NCI-H128 (cell line): Measurements from ENCODE around the gene ANKRD13A.
"Not testable (repeated sequence)": the region's sequence is repeated elsewhere in the genome, so short reads cannot be mapped to it uniquely, and the experiment has no call there.

ENCODE experiments used
- DNase-seq: peaks from one replicate; lab custom pipeline; 2025; ENCODE audit not compliant: unreplicated experiment; lab: John Stamatoyannopoulos, UW

Gene ANKRD13A

DNA sequence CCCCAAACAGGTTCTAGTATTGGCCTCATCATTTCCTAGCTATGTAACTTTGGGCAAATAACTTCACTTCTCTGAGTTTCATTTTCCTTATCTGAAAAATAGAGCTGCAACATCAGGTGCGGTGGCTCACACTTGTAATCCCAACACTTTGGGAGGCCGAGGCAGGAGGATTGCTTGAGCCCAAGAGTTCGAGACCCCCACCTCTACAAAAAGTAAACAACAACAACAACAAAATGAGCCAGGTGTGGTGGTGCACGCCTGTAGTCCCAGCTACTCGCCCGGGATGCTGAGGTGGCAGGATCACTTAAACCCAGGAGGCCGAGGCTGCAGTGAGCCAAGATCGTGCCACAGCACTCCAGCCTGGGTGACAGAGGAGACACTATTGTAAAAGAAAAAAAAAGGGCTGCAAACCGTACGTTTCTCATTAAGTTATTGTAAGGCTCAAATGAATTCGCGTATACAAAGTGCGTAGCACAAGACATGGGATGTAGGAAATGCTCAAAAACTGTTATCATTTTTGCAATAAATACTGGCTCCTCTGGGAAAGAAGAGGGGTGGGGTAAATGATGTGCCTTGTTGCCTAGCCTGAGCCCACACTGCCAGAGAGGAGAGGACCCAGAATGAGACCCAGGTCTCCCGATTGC, 48.2 kb downstream of the ANKRD13A start:
- DNase-seq: no peak

DNA sequence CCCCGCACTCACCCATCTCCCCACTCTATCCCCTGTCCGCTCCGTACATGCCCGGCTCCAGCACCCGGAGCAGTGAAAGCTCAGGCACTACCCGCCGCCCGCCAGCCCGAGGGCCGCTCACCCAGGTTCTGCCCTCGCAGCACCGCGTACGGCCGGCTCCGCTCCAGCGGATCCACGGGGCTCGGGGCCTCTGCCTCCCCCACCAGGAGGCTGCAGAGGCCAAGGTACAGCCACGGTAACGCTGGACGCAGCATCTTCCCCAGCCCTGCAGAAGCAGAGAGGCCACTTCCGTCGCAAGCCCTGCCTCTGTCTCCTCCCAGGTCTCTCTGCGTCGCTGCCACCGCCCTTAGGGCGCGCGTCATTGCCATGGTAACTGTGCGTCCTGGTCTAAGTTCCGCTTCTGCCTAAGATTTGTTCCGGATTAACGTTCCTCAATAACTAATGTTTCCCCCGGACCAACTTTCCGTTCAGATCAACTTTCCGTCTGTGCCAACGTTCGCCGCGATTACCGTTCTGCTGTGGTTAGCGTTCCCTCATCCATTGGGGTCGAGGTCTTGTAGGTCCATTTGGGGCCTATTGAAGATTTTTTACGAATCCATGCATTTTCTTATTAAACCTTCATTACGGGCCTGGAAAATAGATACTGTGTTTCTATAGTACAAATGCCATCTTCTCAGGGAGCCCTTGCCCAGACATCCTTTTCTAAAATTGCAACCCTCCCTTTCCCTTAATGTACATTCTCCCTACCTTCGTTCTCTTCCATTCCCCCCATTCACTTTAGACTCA, 49.2 kb downstream of the ANKRD13A start, which contains the start of gene C12orf76:
Gene C12orf76 (minus strand): TSS at position 281 of the 786 bp plus-strand sequence. CDS start 27 bp downstream, at position 254.
- peak; percentile 83 for DNase-seq

DNA sequence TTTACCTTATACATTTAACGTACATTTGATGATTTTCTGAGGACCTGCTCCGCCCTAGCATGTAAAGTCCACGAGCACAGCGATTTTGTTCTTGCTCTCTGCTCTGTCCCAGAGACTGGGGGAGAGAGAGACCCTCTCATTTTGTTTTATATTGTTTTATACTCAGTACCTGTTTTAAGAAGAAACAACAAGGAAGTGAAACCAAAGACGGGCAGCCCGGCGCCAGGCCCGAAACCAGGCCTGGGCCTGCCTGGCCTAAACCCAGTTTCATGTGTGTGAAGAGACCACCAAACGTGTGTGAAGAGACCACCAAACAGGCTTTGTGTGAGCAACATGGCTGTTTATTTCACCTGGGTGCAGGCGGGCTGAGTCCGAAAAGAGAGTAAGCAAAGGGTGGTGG, 49.8 kb downstream of the ANKRD13A start:
- not testable (repeated sequence) for DNase-seq

DNA sequence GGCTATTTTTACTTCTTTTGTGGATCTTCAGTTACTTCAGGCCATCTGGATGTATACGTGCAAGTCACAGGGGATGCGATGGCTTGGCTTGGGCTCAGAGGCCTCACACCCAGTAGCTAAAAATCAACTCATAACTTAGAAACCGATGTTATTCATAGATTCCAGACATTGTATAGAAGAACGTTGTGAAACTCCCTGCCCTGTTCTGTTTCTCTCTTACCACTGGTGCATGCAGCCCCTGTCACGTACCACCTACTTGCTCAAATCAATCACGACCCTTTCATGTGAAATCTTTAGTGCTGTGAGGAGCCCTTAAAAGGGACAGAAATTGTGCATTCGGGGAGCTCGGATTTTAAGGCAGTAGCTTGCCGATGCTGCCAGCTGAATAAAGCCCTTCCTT, 50.4 kb downstream of the ANKRD13A start:
- not testable (repeated sequence) for DNase-seq

DNA sequence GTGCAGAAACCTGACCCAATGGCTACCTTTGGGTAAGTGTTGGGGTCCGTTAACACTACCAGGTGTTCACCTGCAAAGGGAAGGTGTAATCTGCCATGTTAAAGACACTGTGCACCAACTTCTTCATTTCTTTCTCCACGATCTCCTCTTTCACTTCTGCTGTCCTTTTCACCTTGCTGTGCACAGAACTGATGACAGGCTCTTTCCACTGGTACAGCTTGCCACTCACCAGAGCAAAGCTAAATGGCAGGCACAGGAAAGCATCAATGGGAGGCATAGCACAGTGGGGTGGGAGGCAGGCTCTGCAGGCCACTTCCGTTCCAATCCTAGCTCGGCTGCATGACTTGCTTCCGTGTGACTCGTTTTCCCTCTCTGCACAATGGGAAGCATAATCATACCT, 51.7 kb downstream of the ANKRD13A start:
- DNase-seq: no peak

DNA sequence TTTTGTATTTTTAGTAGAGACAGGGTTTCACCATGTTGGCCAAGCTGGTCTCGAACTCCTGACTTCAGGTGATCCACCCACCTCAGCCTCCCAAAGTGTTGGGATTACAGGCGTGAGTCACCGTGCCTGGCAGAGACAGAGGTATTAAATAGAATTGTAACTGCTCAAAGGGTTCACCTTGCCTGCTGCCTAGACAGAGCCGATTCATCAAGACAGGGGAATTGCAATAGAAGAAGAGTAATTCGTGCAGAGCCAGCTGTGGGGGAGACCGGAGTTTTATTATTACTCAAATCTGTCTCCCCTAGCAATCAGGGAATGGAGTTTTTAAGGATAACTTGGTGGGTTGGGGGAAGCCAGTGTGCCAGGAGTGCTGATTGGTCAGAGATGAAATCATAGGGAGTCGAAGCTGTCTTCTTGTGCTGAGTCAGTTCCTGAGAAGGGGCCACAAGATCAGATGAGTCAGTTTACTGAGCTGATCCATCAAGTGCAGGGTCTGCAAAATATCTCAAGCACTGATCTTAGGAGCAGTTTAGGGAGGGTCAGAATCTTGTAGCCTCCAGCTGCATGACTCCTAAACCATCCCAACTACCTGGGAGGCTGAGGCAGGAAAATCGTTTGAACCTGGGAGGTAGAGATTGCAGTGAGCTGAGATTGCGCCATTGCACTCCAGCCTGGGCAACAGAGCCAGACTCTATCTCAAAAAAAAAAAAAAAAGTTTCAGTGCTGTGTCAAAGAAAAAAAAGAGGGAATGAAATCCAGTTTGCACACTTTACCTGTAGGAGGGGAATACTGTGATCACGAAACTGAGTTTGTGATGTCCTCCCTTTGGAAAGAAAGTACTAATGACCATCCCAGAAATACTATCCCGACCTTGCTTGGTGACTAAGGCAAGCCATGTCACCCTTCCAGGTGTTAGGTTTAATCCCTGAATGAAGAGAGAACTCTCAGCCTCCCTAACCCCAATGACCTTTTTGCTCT, 56.4 kb downstream of the ANKRD13A start:
- not testable (repeated sequence) for DNase-seq

DNA sequence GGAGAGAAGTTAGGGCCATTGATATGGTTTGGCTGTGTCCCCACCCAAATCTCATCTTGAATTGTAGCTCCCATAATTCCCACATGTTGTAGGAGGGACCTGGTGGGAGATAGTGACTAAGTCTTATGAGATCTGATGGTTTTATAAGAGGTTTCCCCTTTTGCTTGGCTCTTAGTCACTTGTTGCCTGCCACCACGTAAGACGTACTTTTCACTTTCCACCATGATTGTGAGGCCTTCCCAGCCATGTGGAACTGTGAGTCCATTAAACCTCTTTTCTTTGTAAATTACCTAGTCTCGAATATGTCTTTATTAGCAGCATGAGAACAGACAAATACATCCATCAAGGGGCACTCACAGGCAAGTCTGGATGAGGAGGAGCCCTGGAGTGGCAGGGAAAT, 57.4 kb downstream of the ANKRD13A start:
- DNase-seq: not testable (repeated sequence)

DNA sequence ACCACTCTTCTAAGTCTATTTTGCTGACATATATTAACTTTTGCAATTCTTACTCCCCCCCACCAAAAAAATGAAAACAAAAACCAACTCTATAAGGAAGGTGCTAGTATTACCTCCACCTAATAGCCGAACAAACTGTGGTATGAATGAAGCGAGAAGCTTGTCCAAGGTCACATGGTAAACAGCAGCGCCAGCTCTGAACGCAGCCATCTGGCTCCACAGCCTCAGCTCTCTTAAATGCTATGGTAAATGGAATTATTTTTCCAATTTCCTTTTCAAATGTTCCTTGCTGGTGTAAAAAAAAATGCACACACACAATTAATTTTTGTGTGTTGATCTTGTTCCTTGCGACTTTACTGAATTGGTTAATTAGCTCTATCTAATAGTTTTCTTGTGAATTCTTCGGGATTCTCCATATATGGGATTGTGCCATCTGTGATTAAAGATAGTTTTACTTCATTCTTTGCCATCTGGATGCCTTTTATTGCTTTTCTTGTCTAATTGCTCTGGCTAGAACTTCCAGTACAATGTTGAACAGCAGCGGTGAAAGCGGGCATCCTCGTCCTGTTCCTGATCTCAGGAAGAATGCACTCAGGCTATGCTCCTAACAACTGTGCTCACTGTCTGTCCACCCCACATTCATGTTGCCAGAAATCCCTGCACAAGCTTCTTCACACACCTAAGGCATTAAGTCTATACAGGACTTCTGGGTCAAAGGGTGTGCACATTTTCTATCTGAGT, 59.8 kb downstream of the ANKRD13A start:
- no peak for DNase-seq

DNA sequence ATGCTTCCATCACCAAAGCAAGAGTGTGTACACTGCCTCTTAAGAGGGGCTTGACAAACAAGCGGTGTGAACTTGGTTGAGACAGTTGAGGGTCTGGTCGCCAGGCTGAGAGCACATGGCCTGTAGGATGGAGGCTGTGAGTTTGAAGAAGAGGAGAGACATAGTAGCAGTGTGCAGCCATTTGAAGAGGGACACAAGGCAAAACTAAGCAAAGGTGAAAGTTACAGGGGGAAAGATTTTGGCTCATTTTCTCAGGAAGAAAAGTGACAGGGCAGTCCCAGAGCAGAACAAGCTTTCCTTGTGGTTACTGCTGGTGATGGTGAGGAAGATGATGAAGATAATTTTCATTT, 60.4 kb downstream of the ANKRD13A start:
- DNase-seq: no peak

DNA sequence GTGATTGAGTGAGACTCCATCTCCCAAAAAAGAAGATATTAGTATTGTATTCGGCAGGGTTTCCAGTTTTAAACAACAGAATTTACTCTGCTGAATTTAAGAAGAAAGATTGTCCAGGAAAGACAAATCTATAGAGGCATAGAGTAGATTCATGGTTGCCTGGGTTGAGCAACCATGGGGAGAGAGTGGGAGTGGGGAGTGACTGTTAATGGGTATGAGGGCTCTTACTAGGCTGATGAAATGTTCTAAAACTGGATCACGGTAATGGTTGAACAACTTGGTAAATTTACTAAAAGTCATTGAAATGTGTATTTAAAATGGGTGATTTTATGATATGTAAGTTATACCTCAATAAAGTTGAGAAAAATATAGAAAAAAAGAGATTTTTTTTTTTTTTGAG, 63.0 kb downstream of the ANKRD13A start:
- no peak for DNase-seq

DNA sequence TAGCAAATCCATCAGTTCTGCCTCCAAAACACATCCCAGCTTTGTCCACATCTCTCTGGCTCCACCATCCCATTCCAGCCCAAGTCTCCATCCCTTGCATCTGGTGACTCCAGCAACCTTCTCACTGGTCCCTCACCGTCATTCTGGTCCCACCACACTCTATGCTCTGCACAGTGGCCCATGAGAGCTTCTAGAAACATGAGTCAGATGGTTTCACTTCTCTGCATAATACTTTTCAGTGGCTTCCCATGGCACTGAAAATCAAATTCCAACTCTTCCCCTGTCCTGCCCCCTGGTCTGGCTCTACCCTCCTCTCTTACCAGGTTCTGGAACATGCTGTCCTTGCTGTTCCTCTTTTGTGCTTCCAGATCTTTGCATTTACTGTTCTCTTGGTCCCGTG, 66.3 kb downstream of the ANKRD13A start:
- no peak for DNase-seq

DNA sequence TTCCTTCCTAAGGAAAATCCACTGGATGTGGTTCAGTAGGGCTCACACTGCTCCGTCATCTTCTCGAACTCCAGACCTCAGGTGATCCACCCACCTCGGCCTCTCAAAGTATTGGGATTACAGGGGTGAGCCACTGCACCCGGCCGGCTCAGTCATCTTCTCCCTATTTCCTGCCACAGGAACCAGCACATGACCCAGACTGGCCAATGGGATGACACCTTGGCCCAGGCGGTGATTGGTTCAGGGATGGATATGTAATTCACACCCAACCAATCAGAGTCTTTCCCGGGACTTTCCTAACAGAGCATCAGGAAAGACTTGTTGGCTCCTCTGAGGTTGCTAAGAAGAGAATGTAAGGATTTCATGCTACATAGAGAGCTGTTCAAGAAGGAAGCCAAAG, 68.3 kb downstream of the ANKRD13A start:
- DNase-seq: no peak

DNA sequence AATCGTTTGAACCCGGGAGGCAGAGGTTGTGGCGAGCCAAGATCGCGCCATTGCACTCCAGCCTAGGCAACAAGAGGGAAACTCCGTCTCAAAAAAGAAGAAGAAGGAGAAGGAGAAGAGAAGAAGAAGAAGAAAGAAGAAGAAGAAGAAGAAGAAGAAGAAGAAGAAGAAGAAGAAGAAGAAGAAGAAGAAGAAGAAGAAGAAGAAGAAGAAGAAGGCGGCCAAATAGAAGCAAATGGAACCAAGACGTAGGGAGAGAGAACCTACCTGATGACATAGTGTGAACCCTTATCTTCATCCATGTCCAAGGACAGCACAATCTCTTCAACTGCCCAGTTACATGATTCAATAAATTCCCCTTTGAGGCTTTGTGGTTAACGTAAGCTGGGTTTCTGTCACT, 68.9 kb downstream of the ANKRD13A start:
- DNase-seq: not testable (repeated sequence)

DNA sequence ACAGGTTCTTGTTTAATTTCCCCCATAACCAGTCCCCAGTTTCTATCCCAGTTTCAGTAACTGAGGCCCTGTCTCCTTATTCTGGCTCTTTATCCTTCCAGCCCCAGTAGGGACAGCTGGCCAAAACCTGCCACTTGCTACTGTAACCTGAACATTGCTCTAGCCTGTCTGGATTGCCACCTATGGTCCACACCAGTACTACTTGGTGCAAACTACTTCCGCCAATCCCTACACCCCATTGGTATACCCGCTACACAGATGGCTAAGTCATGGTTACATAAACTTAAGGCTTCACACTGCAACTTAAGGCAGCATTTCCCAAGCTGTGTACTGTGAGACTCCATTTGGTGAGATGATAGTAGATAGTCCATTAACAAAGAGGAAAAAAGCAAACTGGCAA, 69.4 kb downstream of the ANKRD13A start:
- DNase-seq: no peak

DNA sequence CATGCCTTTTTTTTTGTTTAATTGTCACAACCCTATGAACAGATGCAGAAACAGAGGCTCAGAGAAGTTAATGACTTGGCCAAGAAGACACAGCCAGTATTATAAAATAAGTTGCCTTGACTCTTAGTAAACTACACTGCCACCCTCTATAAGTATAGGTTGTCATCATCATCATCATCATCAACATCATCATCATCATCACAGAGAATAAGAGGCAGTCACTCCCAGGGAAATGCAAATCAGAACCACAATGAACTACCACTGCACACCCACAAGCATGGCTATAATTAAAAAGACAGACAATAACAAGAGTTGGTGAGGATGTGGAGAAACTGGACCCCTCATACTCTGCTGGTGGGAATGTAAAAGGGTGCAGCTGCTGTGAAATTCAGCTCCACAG, 72.3 kb downstream of the ANKRD13A start:
- no peak for DNase-seq

DNA sequence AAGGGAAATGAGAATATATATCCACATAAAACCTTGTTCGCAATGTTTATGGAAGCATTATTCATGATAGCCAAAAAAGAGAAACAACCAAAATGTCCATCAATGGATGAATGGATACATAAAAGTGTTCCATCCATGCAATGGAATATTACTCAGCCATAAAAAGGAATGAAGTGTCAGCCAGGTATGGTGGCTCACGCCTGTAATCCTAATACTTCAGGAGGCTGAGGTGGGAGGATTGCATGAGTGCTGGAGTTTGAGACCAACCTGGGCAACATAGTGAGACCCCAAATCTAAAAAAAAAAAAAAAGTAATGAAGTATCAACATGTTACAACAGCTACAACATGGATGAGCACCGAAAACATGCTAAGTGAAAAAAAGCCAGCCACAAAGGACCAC, 72.7 kb downstream of the ANKRD13A start:
- no peak for DNase-seq

DNA sequence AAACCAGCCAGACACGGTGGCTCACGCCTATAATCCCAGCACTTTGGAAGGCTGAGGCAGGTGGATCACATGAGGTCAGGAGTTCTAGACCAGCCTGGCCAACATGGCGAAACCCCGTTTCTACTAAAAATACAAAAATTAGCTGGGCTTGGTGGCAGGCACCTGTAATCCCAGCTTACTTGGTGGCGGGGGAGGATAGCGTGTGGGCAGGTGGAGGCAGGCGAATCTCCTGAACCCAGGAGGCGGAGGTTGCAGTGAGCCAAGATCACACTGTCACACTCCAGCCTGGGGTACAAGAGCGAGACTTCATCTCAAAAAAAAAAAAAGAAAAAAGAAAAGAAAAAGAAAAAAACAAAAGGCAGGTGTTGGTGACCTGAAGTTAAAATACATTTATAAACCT, 73.4 kb downstream of the ANKRD13A start:
- not testable (repeated sequence) for DNase-seq

DNA sequence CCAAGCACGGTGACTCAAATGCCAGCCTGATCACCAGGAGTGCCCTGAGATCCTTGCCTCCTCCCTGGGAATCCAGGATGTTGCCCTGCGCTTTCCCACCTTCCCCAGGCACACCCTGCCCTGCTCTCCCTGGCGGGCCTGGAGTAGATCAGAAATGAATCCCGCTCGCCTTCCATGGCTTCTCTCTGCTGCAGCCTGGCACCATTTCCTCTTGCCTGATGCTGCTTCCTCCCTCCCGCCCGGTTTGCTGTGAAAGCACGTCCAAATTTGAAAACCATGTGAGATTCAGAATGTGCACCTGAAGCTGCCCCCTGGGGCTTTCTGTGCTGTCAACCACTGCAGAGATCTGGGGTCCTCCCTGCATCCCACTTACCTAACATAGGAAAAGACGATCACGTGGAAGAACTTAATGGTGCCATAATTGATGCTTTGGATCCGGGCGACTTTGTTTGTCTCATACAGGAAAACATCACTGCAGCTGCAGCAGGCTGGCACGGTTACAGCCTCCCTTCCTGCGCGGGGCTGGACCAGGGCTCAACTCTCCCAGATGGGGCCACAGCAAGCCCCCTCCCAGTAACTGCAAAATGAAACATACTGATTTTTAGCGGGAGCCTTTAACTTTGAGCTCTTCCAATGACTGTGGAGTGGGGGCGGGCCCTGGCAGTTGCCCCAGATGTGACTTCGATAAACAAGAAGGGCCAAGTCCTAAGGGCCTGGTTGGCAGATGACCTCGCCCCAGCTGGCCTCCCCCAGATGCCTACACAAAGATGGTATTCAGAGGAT, 74.0 kb downstream of the ANKRD13A start:
- no peak for DNase-seq

DNA sequence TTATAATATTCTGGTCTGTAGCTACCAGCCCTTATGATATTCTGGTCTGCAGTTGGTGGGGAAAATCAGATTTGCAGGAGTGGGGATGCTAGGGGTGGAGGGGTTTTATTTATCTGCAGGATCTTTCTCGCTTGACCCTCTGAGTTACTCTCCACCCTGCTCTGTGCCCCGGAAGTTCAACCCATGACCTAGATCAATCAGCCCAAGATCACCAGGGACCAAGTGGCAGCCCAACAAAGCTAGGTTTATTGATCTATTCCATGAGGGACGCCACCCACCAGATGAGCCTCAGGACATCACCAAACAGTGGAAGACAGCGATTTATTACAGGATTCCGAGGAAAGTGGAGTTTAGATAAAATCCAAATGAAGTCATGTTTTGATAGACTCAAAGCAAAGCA, 74.9 kb downstream of the ANKRD13A start:
- DNase-seq: no peak

DNA sequence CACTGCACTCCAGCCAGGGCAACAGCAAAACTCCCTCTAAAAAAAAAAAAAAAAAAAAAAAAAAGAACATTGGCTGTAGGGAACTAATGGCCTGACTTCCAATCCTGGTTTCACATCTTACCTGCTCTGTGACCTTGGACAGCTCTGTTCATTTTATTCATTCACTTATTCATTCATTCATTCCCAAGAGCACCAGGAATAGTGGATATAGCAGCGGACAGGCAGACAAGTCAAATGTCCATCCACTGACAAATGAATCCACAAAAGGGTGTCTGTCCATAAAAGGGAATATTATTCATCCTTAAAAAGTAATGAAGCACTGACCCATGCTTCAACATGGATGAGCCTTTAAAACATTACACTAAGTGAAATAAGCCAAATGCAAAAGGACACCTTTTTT, 76.7 kb downstream of the ANKRD13A start:
- no peak for DNase-seq
